Retina (tissue), 1 donor: Measurements from ENCODE around the gene ARHGEF12.
A peak's percentile ranks its signal among the peaks of the same experiment; 100 is the strongest.

Experiments used
- DNase-seq: peaks from one replicate; pipeline ENCODE4 v3.0.0-alpha.2; 2016

ARHGEF12 gene

GRCh38 chr11:120342226-120342625, 6.0 kb downstream of the ARHGEF12 start:
- no peak for DNase-seq

- no peak for DNase-seq
Observed at GRCh38 chr11:120342678-120343077, 6.5 kb downstream of the ARHGEF12 start.

- no peak for DNase-seq
Observed at GRCh38 chr11:120343429-120343828, 7.2 kb downstream of the ARHGEF12 start.

GRCh38 chr11:120344302-120345004, 8.2 kb downstream of the ARHGEF12 start:
- DNase-seq, result no peak

GRCh38 chr11:120346233-120346632, 10.0 kb downstream of the ARHGEF12 start:
- no peak for DNase-seq

- DNase-seq, result no peak
Observed at GRCh38 chr11:120350637-120351036, 14.4 kb downstream of the ARHGEF12 start.

GRCh38 chr11:120352405-120352804, 16.2 kb downstream of the ARHGEF12 start:
- no peak for DNase-seq

GRCh38 chr11:120354068-120354467, 17.9 kb downstream of the ARHGEF12 start:
- DNase-seq, result no peak

- DNase-seq, result no peak
Observed at GRCh38 chr11:120354779-120355178, 18.6 kb downstream of the ARHGEF12 start.

- DNase-seq, result no peak
Observed at GRCh38 chr11:120357620-120358019, 21.4 kb downstream of the ARHGEF12 start.

- no peak for DNase-seq
Observed at GRCh38 chr11:120358729-120359128, 22.5 kb downstream of the ARHGEF12 start.

- DNase-seq, result no peak
Observed at GRCh38 chr11:120363436-120363835, 27.2 kb downstream of the ARHGEF12 start.

GRCh38 chr11:120365512-120365911, 29.3 kb downstream of the ARHGEF12 start:
- DNase-seq, result no peak

GRCh38 chr11:120372296-120372695, 36.1 kb downstream of the ARHGEF12 start:
- no peak for DNase-seq

GRCh38 chr11:120375076-120375475, 38.9 kb downstream of the ARHGEF12 start:
- DNase-seq, result no peak

- no peak for DNase-seq
Observed at GRCh38 chr11:120376547-120377182, 40.5 kb downstream of the ARHGEF12 start.

GRCh38 chr11:120378474-120378873, 42.3 kb downstream of the ARHGEF12 start:
- no peak for DNase-seq

- no peak for DNase-seq
Observed at GRCh38 chr11:120381401-120381800, 45.2 kb downstream of the ARHGEF12 start.

GRCh38 chr11:120383518-120384155, 47.4 kb downstream of the ARHGEF12 start:
- DNase-seq, result no peak

- peak; percentile 32 for DNase-seq
Observed at GRCh38 chr11:120384476-120384875, 48.3 kb downstream of the ARHGEF12 start.

- DNase-seq, result peak; percentile 73
Observed at GRCh38 chr11:120385110-120385509, 48.9 kb downstream of the ARHGEF12 start.

GRCh38 chr11:120385655-120386054, 49.4 kb downstream of the ARHGEF12 start:
- no peak for DNase-seq

GRCh38 chr11:120386318-120386717, 50.1 kb downstream of the ARHGEF12 start:
- DNase-seq, result no peak

GRCh38 chr11:120386774-120387371, 50.7 kb downstream of the ARHGEF12 start:
- DNase-seq, result no peak
